H9 (cell line): ENCODE measurements around the gene TMEM119. TPM values are rescaled to one million over a fixed set of nuclear protein-coding genes. Genes with fewer than 3 reads are reported as not detected.

Experiments
- DNase-seq: peaks from one replicate; pipeline ENCODE4 v3.0.0-alpha.2; 2017
- H2AFZ ChIP-seq: one replicate; pipeline ENCODE4 v1.6.1; 2013; ENCODE audit warnings: mild to moderate bottlenecking, low read length, control low read depth, moderate library complexity
- H2AK5ac ChIP-seq: 2 replicates; pipeline ENCODE4 v1.6.1; 2013; ENCODE audit warnings: low read length, control low read depth, mixed read lengths; ENCODE audit not compliant: insufficient read length
- H2BK120ac ChIP-seq: one replicate; pipeline ENCODE4 v1.6.1; 2013; ENCODE audit warnings: low read depth, mild to moderate bottlenecking, low read length, control low read depth, inconsistent platforms; ENCODE audit not compliant: poor library complexity, severe bottlenecking
- H2BK12ac ChIP-seq: 2 replicates; pipeline ENCODE4 v1.6.1; 2013; ENCODE audit warnings: low read length, control low read depth, mixed read lengths, low read depth; ENCODE audit not compliant: insufficient read length
- H2BK15ac ChIP-seq: 2 replicates; pipeline ENCODE4 v1.6.1; 2013; ENCODE audit warnings: low read depth, low read length, control low read depth
- H2BK20ac ChIP-seq: one replicate; pipeline ENCODE4 v1.6.1; 2013; ENCODE audit warnings: low read depth, mild to moderate bottlenecking, low read length, control low read depth, inconsistent platforms; ENCODE audit not compliant: poor library complexity, severe bottlenecking
- H2BK5ac ChIP-seq: 2 replicates; pipeline ENCODE4 v1.6.1; 2013; ENCODE audit warnings: low read length, control low read depth, mixed read lengths; ENCODE audit not compliant: insufficient read length
- H3K14ac ChIP-seq: 2 replicates; pipeline ENCODE4 v1.6.1; 2013; ENCODE audit warnings: low read length, control low read depth; ENCODE audit not compliant: insufficient read depth
- H3K18ac ChIP-seq: 2 replicates; pipeline ENCODE4 v1.6.1; 2013; ENCODE audit warnings: low read depth, mild to moderate bottlenecking, mixed read lengths, low read length, control low read depth; ENCODE audit not compliant: insufficient read length
- H3K23ac ChIP-seq: 2 replicates; pipeline ENCODE4 v1.6.1; 2013; ENCODE audit warnings: low read length, control low read depth, mixed read lengths, low read depth; ENCODE audit not compliant: insufficient read length
- H3K23me2 ChIP-seq: 2 replicates; pipeline ENCODE4 v1.6.1; 2013; ENCODE audit warnings: low read depth, mild to moderate bottlenecking, mixed read lengths, low read length, control low read depth; ENCODE audit not compliant: insufficient read length, poor library complexity, severe bottlenecking
- H3K27ac ChIP-seq: 2 replicates; pipeline ENCODE4 v1.5.1; 2013; ENCODE audit warnings: low read length, control low read depth, mixed read lengths, low read depth; ENCODE audit not compliant: insufficient read length
- H3K27me3 ChIP-seq: 2 replicates; pipeline ENCODE4 v1.6.1; 2013; ENCODE audit warnings: low read length, control low read depth, inconsistent platforms; ENCODE audit not compliant: insufficient read depth
- H3K4ac ChIP-seq: 2 replicates; pipeline ENCODE4 v1.6.1; 2013; ENCODE audit warnings: low read depth, mild to moderate bottlenecking, control low read depth, inconsistent platforms, low read length, moderate library complexity
- H3K4me1 ChIP-seq: 2 replicates; pipeline ENCODE4 v1.6.1; 2013; ENCODE audit warnings: low read length, control low read depth, inconsistent platforms; ENCODE audit not compliant: insufficient read depth
- H3K4me2 ChIP-seq: 2 replicates; pipeline ENCODE4 v1.6.1; 2013; ENCODE audit warnings: low read length, control low read depth, mixed read lengths; ENCODE audit not compliant: insufficient read length, insufficient read depth
- H3K56ac ChIP-seq: 2 replicates; pipeline ENCODE4 v1.6.1; 2013; ENCODE audit warnings: low read depth, mild to moderate bottlenecking, mixed read lengths, low read length, control low read depth; ENCODE audit not compliant: insufficient read length
- H3K79me1 ChIP-seq: 2 replicates; pipeline ENCODE4 v1.6.1; 2013; ENCODE audit warnings: low read depth, mild to moderate bottlenecking, moderate library complexity, low read length, control low read depth, inconsistent platforms; ENCODE audit not compliant: insufficient read depth, poor library complexity, severe bottlenecking
- H3K79me2 ChIP-seq: 2 replicates; pipeline ENCODE4 v1.6.1; 2013; ENCODE audit warnings: low read length, control low read depth, inconsistent platforms; ENCODE audit not compliant: insufficient read depth
- H3K9ac ChIP-seq: 2 replicates; pipeline ENCODE4 v1.6.1; 2013; ENCODE audit warnings: low read length, control low read depth, mixed read lengths; ENCODE audit not compliant: insufficient read length; ENCODE audit errors: extremely low read depth
- H3K9me3 ChIP-seq: one replicate; pipeline ENCODE4 v1.6.1; 2013; ENCODE audit warnings: low read depth, low read length, inconsistent platforms; ENCODE audit not compliant: control insufficient read depth
- H3T11ph ChIP-seq: one replicate; pipeline ENCODE4 v1.6.1; 2013; ENCODE audit warnings: mild to moderate bottlenecking, low read length, control low read depth, inconsistent platforms
- H4K20me1 ChIP-seq: one replicate; pipeline ENCODE4 v1.6.1; 2013; ENCODE audit not compliant: control insufficient read depth, insufficient read length, insufficient read depth
- H4K5ac ChIP-seq: 2 replicates; pipeline ENCODE4 v1.6.1; 2013; ENCODE audit warnings: low read depth, mild to moderate bottlenecking, mixed read lengths, low read length, control low read depth; ENCODE audit not compliant: insufficient read length
- H4K8ac ChIP-seq: replicated peaks from 2 replicates; pipeline ENCODE4 v1.6.1; 2013; ENCODE audit warnings: low read length, control low read depth, mixed read lengths, low read depth; ENCODE audit not compliant: insufficient read length
- H4K91ac ChIP-seq: 2 replicates; pipeline ENCODE4 v1.6.1; 2013; ENCODE audit warnings: low read depth, mild to moderate bottlenecking, moderate library complexity, mixed read lengths, low read length, control low read depth; ENCODE audit not compliant: insufficient read length
- H3K27ac Mint-ChIP-seq, 3 experiments: 2 replicates in 2 of 3; 3 replicates in 1 of 3; pipeline ENCODE4 v1.8.0; 2020 to 2021; ENCODE audit warnings: mixed read lengths in 3 of 3, mild to moderate bottlenecking in 1 of 3, moderate library complexity in 1 of 3
- H3K27me3 Mint-ChIP-seq: 2 replicates; pipeline ENCODE4 v1.8.0; 2021; ENCODE audit warnings: low read depth, mild to moderate bottlenecking, moderate library complexity, mixed read lengths
- H3K36me3 Mint-ChIP-seq, 3 experiments: 2 replicates in 2 of 3; 3 replicates in 1 of 3; pipeline ENCODE4 v1.8.0; 2020 to 2021; ENCODE audit warnings: low read depth in 3 of 3, mixed read lengths in 3 of 3; ENCODE audit not compliant: insufficient read depth in 1 of 3
- H3K4me1 Mint-ChIP-seq, 2 experiments: 2 replicates each; pipeline ENCODE4 v1.8.0; 2020; ENCODE audit warnings: mixed read lengths in 2 of 2
- H3K4me3 Mint-ChIP-seq, 2 experiments: 2 replicates in 1 of 2; 3 replicates in 1 of 2; pipeline ENCODE4 v1.8.0; 2020 to 2021; ENCODE audit warnings: mild to moderate bottlenecking in 2 of 2, mixed read lengths in 2 of 2, moderate library complexity in 1 of 2
- H3K9me3 Mint-ChIP-seq, 2 experiments: 2 replicates in 1 of 2; 3 replicates in 1 of 2; pipeline ENCODE4 v1.8.0; 2020; ENCODE audit warnings: mild to moderate bottlenecking in 2 of 2, mixed read lengths in 2 of 2, moderate library complexity in 1 of 2
- CTCF ChIP-seq: fragments of 200-600 bp; sonication (generic); conservative IDR thresholded peaks from 3 replicates; pipeline ENCODE4 v1.8.0; 2021; ENCODE audit warnings: antibody characterized with exemption, mild to moderate bottlenecking
- WGBS: extraction: QIAGEN DNeasy Blood & Tissue Kit; methylation state at CpG from one replicate; pipeline ENCODE4 v1.1.7; 2013; ENCODE audit warnings: missing lambda C conversion rate, low lambda C conversion rate, mixed read lengths; ENCODE audit not compliant: insufficient read length; ENCODE audit errors: extremely low coverage; 5-methylcytosine and 5-hydroxymethylcytosine counted together
- total RNA-seq: library from RNA; stranded (reverse); gene quantifications from 2 replicates; pipeline ENCODE4 v1.2.1, GENCODE V29; 2021

Gene TMEM119
- total RNA-seq, 1 experiment from 2014 or later, result not detected

- Histone ChIP-seq H2BK120ac (no peak overlapping the region), H3K79me2 (no peaks in the 10 kb centered on the region), H2BK12ac (no peak overlapping the region), H2AFZ (no peak overlapping the region), H3K27me3 (no peaks in the 10 kb centered on the region), H4K8ac (no peak overlapping the region), H3K23ac (no peak overlapping the region), H3T11ph (no peak overlapping the region), H3K4me1 (peaks cover 3% of the 10 kb centered on the region; the same call in 1 of the 2 replicates), H3K4me2 (no peak overlapping the region), H2BK20ac (no peak overlapping the region), H4K5ac (no peak overlapping the region), H3K56ac (no peak overlapping the region), H3K9ac (no peak overlapping the region), H2BK15ac (no peak overlapping the region), H3K18ac (no peak overlapping the region), H3K4ac (no peak overlapping the region), H3K79me1 (no peaks in the 10 kb centered on the region), H3K23me2 (no peaks in the 10 kb centered on the region), H3K9me3 (no peaks in the 10 kb centered on the region), H2AK5ac (no peak overlapping the region), H3K27ac (no peak overlapping the region), H3K14ac (no peak overlapping the region), H4K91ac (no peak overlapping the region), H2BK5ac (no peak overlapping the region), H4K20me1 (peaks cover 4% of the 10 kb centered on the region)
- H3K27ac Mint-ChIP-seq, result peak overlapping the region in 2 of 3 experiments; percentile 2 to 13; a peak in 1 of 7 replicates
- H3K4me1 Mint-ChIP-seq, result peaks cover 29 to 30% of the 10 kb centered on the region in 2 experiments
- H3K36me3 Mint-ChIP-seq, result peaks cover 0 to 2% (median 0%) of the 10 kb centered on the region in 3 experiments; a peak in 2 of 7 replicates
- no peak overlapping the region for H3K4me3 Mint-ChIP-seq
- H3K27me3 Mint-ChIP-seq, result no peaks in the 10 kb centered on the region; the same call in 1 of the 2 replicates
- peaks cover 4 to 5% of the 10 kb centered on the region in 2 experiments; a peak in 3 of 5 replicates for H3K9me3 Mint-ChIP-seq
- no CpG with 5 or more reads among the region's 10 CpGs for WGBS
- DNase-seq, result no peak
- no peak for TF ChIP-seq CTCF
These were observed 22.5 kb upstream of the TMEM119 start for GRCh38 chr12:108620236-108620879.
